Aorta (tissue), 5 donors: Measurements from ENCODE around the gene RNF11. TPM values are rescaled to one million over a fixed set of nuclear protein-coding genes. Genes with fewer than 3 reads are reported as not detected.
A peak's percentile ranks its signal among the peaks of the same experiment; 100 is the strongest.

Experiments used
- ATAC-seq: fragments of 200-7000 bp; cut with Tn5 transposase; one replicate; pipeline ENCODE4 v1.9.1; 2022; ENCODE audit warnings: moderate library complexity; ENCODE audit not compliant: low FRiP score
- DNase-seq, 2 donors: peaks; one replicate each; pipeline ENCODE4 v3.0.0-alpha.2; 2020
- H3K27ac ChIP-seq, 2 donors: one replicate each; pipeline ENCODE4 v1.5.1; 2013; ENCODE audit warnings: low read length in 2 of 2, mild to moderate bottlenecking in 2 of 2, moderate library complexity in 2 of 2, control low read depth in 1 of 2, inconsistent platforms in 1 of 2, low read depth in 1 of 2
- H3K27me3 ChIP-seq, 2 donors: one replicate each; pipeline ENCODE4 v1.6.1; 2013; ENCODE audit warnings: control low read depth in 1 of 2, low read length in 1 of 2, mild to moderate bottlenecking in 1 of 2, moderate library complexity in 1 of 2; ENCODE audit not compliant: insufficient read depth in 2 of 2, control insufficient read depth in 1 of 2
- H3K36me3 ChIP-seq, 2 donors: one replicate each; pipeline ENCODE4 v1.6.1; 2013; ENCODE audit warnings: control low read depth in 1 of 2, low read length in 1 of 2, mild to moderate bottlenecking in 1 of 2; ENCODE audit not compliant: insufficient read depth in 2 of 2, control insufficient read depth in 1 of 2
- H3K4me1 ChIP-seq, 2 donors: one replicate each; pipeline ENCODE4 v1.6.1; 2013; ENCODE audit warnings: low read length in 2 of 2, control low read depth in 1 of 2, mild to moderate bottlenecking in 1 of 2, moderate library complexity in 1 of 2; ENCODE audit not compliant: insufficient read depth in 2 of 2, control insufficient read depth in 1 of 2
- H3K4me3 ChIP-seq, 2 donors: one replicate each; pipeline ENCODE4 v1.5.1; 2013; ENCODE audit warnings: low read length in 2 of 2, control low read depth in 1 of 2, mild to moderate bottlenecking in 1 of 2
- H3K9me3 ChIP-seq: one replicate; pipeline ENCODE4 v1.6.1; 2013; ENCODE audit warnings: mild to moderate bottlenecking, low read length; ENCODE audit not compliant: control insufficient read depth
- whole genome bisulfite sequencing, 2 donors: extraction: QIAGEN DNeasy Blood & Tissue Kit; methylation state at CpG; one replicate each; pipeline ENCODE4 v1.1.7; 2013; 5-methylcytosine and 5-hydroxymethylcytosine counted together
- intact Hi-C, 2 donors: fragments of 100-400 bp; cut with DNase I; formaldehyde crosslinking; loops; one replicate each; pipeline versions ENCODE4 v1.14.2 to v1.15.0; 2022
- polyA plus RNA-seq, 2 donors: library from polyadenylated mRNA; stranded (reverse); fragments of 200-250 nt; gene quantifications; one replicate each; pipeline ENCODE4 v1.2.3, GENCODE V29; 2013
- total RNA-seq, 2 donors: library from RNA; stranded (reverse); fragmentation: NEBNext Ultra II Directional; extraction: Animal tissue kit (Norgen Biotek cat#: 25700); gene quantifications; one replicate each; pipeline ENCODE4 v1.2.1, GENCODE V29; 2021
- donor health status: healthy with polysubstance abuse.
- donor health status: Bipolar disorder and iron deficiency.
- donor health status: DM: no; HTN: no; CAD: no.
- donor health status: DM: no; HTN: no; CAD: no.
- donor health status: DM: yes; HTN: yes; CAD: no.

The RNF11 gene
- total and polyA plus RNA-seq, 4 donors: 110 to 168 (median 134) TPM

- no peak overlapping the region for H3K4me3 ChIP-seq
- no peaks in the 10 kb centered on the region for H3K4me1 ChIP-seq
- no peak for ATAC-seq
- no peak for DNase-seq
- no peaks in the 10 kb centered on the region for H3K36me3 ChIP-seq
- no peaks in the 10 kb centered on the region for H3K27me3 ChIP-seq
- no peak overlapping the region for H3K27ac ChIP-seq
- 93 to 98% methylated on average over 4 of the region's 4 CpGs for WGBS, 2 donors
- intact Hi-C loops: loop anchor here (5.0 to 10.0 kb wide), 3 partner anchors 61 to 106 kb away; partner anchors contain the start of gene RNF11 (in 2 of the 2)
- H3K9me3 ChIP-seq: no peaks in the 10 kb centered on the region
Observed at GRCh38 chr1:51298322-51298705, 62.2 kb downstream of the RNF11 start.

DNA sequence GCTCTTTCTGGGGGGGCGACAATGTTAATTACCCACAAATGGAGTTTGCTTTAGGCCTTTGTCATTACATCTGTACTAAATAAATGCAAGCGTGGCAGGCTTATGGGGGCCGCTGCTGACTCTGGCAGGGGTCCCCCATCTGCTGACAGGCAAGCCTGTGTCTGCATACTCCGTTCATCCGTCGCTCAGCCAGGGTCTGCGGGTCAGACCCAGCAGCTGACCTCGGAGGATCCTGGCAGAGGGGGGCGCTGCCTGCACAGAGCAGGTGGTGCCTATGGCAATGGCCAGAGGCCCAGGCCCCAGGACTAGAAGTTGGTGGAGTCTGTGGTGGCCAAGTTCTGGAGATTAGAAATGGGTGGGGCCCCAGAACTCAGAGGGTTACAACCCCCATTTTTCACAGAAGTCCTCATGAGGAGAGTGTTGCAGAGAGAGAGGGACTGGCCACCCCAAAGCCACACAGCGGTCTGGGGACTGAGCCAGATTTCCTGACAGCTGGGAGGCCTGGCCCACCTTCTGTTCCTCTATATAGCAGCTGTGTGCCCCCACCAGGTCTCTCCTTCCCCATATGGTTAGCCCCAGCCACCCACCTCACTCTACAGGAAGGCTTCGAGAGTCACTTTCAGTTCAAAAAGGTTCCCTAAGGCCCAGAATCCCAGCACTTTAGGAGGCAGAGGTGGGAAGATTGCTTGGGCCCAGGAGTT lies 63.3 kb downstream of the RNF11 start:
- Histone ChIP-seq H3K36me3 (no peaks in the 10 kb centered on the region), H3K27ac (no peak overlapping the region), H3K4me1 (no peaks in the 10 kb centered on the region), H3K27me3 (no peaks in the 10 kb centered on the region), H3K9me3 (no peaks in the 10 kb centered on the region), H3K4me3 (no peak overlapping the region)
- WGBS, 2 donors: 91% methylated on average over 11 of the region's 11 CpGs
- ATAC-seq (no peak), DNase-seq (peak in 1 of 2 donors; percentile 44)
- intact Hi-C loops: loop anchor here (5.0 to 10.0 kb wide), 3 partner anchors 62 to 107 kb away; partner anchors contain the start of gene RNF11 (in 2 of the 2)

DNA sequence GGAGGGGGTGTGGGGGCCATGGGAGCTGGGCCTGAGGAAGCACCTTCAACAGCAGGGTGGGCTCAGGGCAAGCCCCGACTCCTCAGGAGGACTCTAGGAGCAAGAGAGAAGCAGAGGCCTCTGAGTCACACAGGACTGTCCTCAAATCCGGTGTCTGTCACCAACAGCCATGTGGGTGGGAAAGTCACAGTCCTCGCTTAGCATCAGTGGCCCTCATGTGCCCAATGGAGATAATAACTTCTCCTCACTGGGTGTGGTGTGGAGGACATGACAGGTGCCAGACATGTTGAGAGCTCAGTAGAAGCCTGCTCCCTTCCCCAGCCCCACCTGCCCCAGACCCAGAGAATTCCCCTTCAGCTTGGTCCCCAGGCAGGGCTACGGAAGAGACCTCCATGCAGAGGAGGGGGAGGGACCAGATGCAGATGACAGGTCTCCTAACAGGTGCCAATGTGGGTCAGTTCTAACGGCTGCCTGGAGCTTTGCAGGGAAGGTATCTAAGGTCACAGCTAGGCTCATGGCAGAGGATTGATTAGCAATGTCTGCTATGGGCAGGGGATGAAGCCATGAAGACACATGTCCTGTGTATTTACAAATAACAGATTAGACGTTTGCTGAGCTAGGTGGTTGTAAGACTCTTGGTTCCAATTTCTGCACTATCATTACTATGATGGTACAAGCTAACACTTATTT lies 64.1 kb downstream of the RNF11 start:
- ATAC-seq: no peak
- Histone ChIP-seq H3K36me3 (no peaks in the 10 kb centered on the region), H3K4me3 (no peak overlapping the region), H3K27me3 (no peaks in the 10 kb centered on the region), H3K4me1 (no peaks in the 10 kb centered on the region), H3K9me3 (no peaks in the 10 kb centered on the region), H3K27ac (no peak overlapping the region)
- 88 to 90% methylated on average over 6 of the region's 6 CpGs for WGBS, 2 donors
- intact Hi-C loops: loop anchor here (5.0 to 10.0 kb wide), 3 partner anchors 63 to 108 kb away; partner anchors contain the start of gene RNF11 (in 2 of the 2)
- no peak for DNase-seq

GRCh38 chr1:51301152-51301843 lies 65.2 kb downstream of the RNF11 start:
- DNase-seq (no peak), ATAC-seq (no peak)
- H3K4me3 ChIP-seq: no peak overlapping the region
- no peaks in the 10 kb centered on the region for H3K4me1 ChIP-seq
- intact Hi-C loops: no loop called here
- H3K27me3 ChIP-seq: no peaks in the 10 kb centered on the region
- no peaks in the 10 kb centered on the region for H3K9me3 ChIP-seq
- 91 to 92% methylated on average over 10 of the region's 10 CpGs for WGBS, 2 donors
- H3K27ac ChIP-seq: no peak overlapping the region
- H3K36me3 ChIP-seq: no peaks in the 10 kb centered on the region

- intact Hi-C loops: no loop called here
- Histone ChIP-seq H3K4me1 (no peaks in the 10 kb centered on the region), H3K36me3 (no peaks in the 10 kb centered on the region), H3K27me3 (no peaks in the 10 kb centered on the region), H3K4me3 (no peak overlapping the region), H3K9me3 (no peaks in the 10 kb centered on the region), H3K27ac (no peak overlapping the region)
- WGBS, 2 donors: 79 to 83% methylated on average over 3 of the region's 3 CpGs
- ATAC-seq: no peak
- DNase-seq: no peak
Observed at GRCh38 chr1:51301844-51302162, 65.7 kb downstream of the RNF11 start.

GRCh38 chr1:51302270-51302669 lies 66.2 kb downstream of the RNF11 start:
- DNase-seq (no peak), ATAC-seq (no peak)
- Histone ChIP-seq H3K4me1 (no peaks in the 10 kb centered on the region), H3K9me3 (no peaks in the 10 kb centered on the region), H3K27ac (no peak overlapping the region), H3K4me3 (no peak overlapping the region), H3K27me3 (no peaks in the 10 kb centered on the region), H3K36me3 (no peaks in the 10 kb centered on the region)
- WGBS, 2 donors: 85 to 87% methylated on average over 10 of the region's 10 CpGs
- intact Hi-C loops: no loop called here

- 88 to 91% methylated on average over 7 of the region's 7 CpGs for WGBS, 2 donors
- Histone ChIP-seq H3K9me3 (no peaks in the 10 kb centered on the region), H3K36me3 (no peaks in the 10 kb centered on the region), H3K4me3 (no peak overlapping the region), H3K27ac (no peak overlapping the region), H3K4me1 (no peaks in the 10 kb centered on the region), H3K27me3 (no peaks in the 10 kb centered on the region)
- intact Hi-C loops: no loop called here
- ATAC-seq: no peak
- DNase-seq: no peak
Observed at GRCh38 chr1:51302746-51303145, 66.7 kb downstream of the RNF11 start.

- 81 to 90% methylated on average over 6 of the region's 6 CpGs for WGBS, 2 donors
- Histone ChIP-seq H3K27me3 (no peaks in the 10 kb centered on the region), H3K4me1 (no peaks in the 10 kb centered on the region), H3K4me3 (no peak overlapping the region), H3K9me3 (no peaks in the 10 kb centered on the region), H3K36me3 (no peaks in the 10 kb centered on the region), H3K27ac (no peak overlapping the region)
- intact Hi-C loops: no loop called here
- peak; percentile 37 for ATAC-seq
- DNase-seq: no peak
Observed at GRCh38 chr1:51303315-51303714, 67.2 kb downstream of the RNF11 start.
